Measurements from ENCODE around the gene ZBTB43.

DNA sequence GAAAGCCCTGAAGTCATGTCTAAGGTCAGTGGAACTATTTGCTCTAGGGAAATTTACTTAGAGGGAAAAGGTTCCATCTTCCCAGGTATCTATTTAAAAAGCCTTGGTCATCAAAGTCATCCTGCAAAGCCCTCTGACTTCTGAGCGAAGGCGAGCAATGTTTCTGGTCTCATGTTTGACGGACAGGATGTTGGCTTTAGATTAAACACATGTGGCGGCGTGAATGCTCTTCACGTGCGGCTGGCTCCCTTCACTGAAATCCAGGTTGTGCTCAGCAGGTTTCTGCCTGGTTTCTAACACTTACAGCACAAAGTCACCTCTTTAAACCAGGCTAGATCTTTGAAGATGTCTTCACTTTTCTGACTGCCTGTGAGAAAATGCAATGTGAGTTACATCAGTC lies 49.9 kb downstream of the ZBTB43 start:
- TF ChIP-seq GATA3 (IDR thresholded peaks at IDR 0.05; ENCODE audit: low read depth, low read length): no peak
- no peak for TF ChIP-seq GATA2 (IDR thresholded peaks at IDR 0.05; ENCODE audit: low read depth, low read length)

All from SH-SY5Y (cell line).